HEK293 (cell line): ENCODE data around the gene DHCR7.

Source experiments
- ELK4 ChIP-seq: IDR thresholded peaks from 2 replicates; pipeline ENCODE4 v1.6.1; 2011; ENCODE audit warnings: mild to moderate bottlenecking, low read depth, low read length, borderline replicate concordance
- KLF10 ChIP-seq: fragments of 450-650 bp; IDR thresholded peaks from 2 replicates; pipeline ENCODE4 v1.5.1; 2018; ENCODE audit warnings: missing biosample characterization, mild to moderate bottlenecking, missing genetic modification characterization
- PRDM10 ChIP-seq: fragments of 450-650 bp; formaldehyde crosslinking; IDR thresholded peaks from 2 replicates; pipeline ENCODE4 v1.5.1; 2016; ENCODE audit warnings: missing biosample characterization, missing genetic modification characterization
- TCF7L2 ChIP-seq: IDR thresholded peaks from 2 replicates; pipeline ENCODE4 v1.6.1; 2011; ENCODE audit warnings: low read depth, mild to moderate bottlenecking, inconsistent platforms, low read length, moderate library complexity, borderline replicate concordance
- YY1 ChIP-seq: fragments of 450-650 bp; formaldehyde crosslinking; IDR thresholded peaks from 2 replicates; pipeline ENCODE4 v1.5.1; 2018; ENCODE audit warnings: missing biosample characterization, missing genetic modification characterization
- ZBTB7A ChIP-seq: fragments of 450-650 bp; formaldehyde crosslinking; IDR thresholded peaks from 2 replicates; pipeline ENCODE4 v1.5.1; 2016; ENCODE audit warnings: low read depth, missing biosample characterization, missing genetic modification characterization
- ZNF114 ChIP-seq: fragments of 450-650 bp; formaldehyde crosslinking; IDR thresholded peaks from 2 replicates; pipeline ENCODE4 v1.5.0; 2017; ENCODE audit warnings: missing biosample characterization, missing genetic modification characterization
- ZNF174 ChIP-seq: fragments of 450-650 bp; formaldehyde crosslinking; IDR thresholded peaks from 2 replicates; pipeline ENCODE4 v1.5.0; 2017; ENCODE audit warnings: missing biosample characterization, mild to moderate bottlenecking, missing genetic modification characterization
- ZNF24 ChIP-seq: fragments of 450-650 bp; formaldehyde crosslinking; IDR thresholded peaks from 2 replicates; pipeline ENCODE4 v1.5.1; 2016; ENCODE audit warnings: missing biosample characterization, missing genetic modification characterization
- ZNF324 ChIP-seq: fragments of 450-650 bp; formaldehyde crosslinking; IDR thresholded peaks from 2 replicates; pipeline ENCODE4 v1.5.1; 2016; ENCODE audit warnings: missing biosample characterization, missing genetic modification characterization
- ZNF362 ChIP-seq: fragments of 450-650 bp; formaldehyde crosslinking; IDR thresholded peaks from 2 replicates; pipeline ENCODE4 v1.5.1; 2016; ENCODE audit warnings: missing biosample characterization, missing genetic modification characterization
- TF ChIP-seq, protein P1 (sequence below): fragments of 450-650 bp; formaldehyde crosslinking; IDR thresholded peaks from 2 replicates; pipeline ENCODE4 v1.5.1; 2016; ENCODE audit warnings: missing biosample characterization, missing genetic modification characterization
- TF ChIP-seq, protein P2 (sequence below): fragments of 450-650 bp; formaldehyde crosslinking; IDR thresholded peaks from 2 replicates; pipeline ENCODE4 v1.5.1; 2016; ENCODE audit warnings: missing biosample characterization, missing genetic modification characterization

GRCh38 chr11:71446150-71446549 lies 2.0 kb downstream of the DHCR7 start:
- TF ChIP-seq, protein P1, sequence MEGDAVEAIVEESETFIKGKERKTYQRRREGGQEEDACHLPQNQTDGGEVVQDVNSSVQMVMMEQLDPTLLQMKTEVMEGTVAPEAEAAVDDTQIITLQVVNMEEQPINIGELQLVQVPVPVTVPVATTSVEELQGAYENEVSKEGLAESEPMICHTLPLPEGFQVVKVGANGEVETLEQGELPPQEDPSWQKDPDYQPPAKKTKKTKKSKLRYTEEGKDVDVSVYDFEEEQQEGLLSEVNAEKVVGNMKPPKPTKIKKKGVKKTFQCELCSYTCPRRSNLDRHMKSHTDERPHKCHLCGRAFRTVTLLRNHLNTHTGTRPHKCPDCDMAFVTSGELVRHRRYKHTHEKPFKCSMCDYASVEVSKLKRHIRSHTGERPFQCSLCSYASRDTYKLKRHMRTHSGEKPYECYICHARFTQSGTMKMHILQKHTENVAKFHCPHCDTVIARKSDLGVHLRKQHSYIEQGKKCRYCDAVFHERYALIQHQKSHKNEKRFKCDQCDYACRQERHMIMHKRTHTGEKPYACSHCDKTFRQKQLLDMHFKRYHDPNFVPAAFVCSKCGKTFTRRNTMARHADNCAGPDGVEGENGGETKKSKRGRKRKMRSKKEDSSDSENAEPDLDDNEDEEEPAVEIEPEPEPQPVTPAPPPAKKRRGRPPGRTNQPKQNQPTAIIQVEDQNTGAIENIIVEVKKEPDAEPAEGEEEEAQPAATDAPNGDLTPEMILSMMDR (tag by site-specific recombination): no peak
- no peak for TF ChIP-seq PRDM10
- no peak for TF ChIP-seq TCF7L2
- no peak for TF ChIP-seq ZBTB7A (tag by site-specific recombination)
- no peak for TF ChIP-seq ZNF24 (tag by site-specific recombination)
- no peak for TF ChIP-seq ZNF362 (tag by site-specific recombination)
- no peak for TF ChIP-seq ZNF114 (tag by site-specific recombination)
- TF ChIP-seq KLF10: no peak
- no peak for TF ChIP-seq ZNF174 (tag by site-specific recombination)
- TF ChIP-seq YY1 (tag by site-specific recombination): no peak
- no peak for TF ChIP-seq ZNF324 (tag by site-specific recombination)
- TF ChIP-seq ELK4: no peak
- TF ChIP-seq, protein P2, sequence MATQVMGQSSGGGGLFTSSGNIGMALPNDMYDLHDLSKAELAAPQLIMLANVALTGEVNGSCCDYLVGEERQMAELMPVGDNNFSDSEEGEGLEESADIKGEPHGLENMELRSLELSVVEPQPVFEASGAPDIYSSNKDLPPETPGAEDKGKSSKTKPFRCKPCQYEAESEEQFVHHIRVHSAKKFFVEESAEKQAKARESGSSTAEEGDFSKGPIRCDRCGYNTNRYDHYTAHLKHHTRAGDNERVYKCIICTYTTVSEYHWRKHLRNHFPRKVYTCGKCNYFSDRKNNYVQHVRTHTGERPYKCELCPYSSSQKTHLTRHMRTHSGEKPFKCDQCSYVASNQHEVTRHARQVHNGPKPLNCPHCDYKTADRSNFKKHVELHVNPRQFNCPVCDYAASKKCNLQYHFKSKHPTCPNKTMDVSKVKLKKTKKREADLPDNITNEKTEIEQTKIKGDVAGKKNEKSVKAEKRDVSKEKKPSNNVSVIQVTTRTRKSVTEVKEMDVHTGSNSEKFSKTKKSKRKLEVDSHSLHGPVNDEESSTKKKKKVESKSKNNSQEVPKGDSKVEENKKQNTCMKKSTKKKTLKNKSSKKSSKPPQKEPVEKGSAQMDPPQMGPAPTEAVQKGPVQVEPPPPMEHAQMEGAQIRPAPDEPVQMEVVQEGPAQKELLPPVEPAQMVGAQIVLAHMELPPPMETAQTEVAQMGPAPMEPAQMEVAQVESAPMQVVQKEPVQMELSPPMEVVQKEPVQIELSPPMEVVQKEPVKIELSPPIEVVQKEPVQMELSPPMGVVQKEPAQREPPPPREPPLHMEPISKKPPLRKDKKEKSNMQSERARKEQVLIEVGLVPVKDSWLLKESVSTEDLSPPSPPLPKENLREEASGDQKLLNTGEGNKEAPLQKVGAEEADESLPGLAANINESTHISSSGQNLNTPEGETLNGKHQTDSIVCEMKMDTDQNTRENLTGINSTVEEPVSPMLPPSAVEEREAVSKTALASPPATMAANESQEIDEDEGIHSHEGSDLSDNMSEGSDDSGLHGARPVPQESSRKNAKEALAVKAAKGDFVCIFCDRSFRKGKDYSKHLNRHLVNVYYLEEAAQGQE (tag by site-specific recombination): no peak
